Globus pallidus (tissue), 1 donor: ENCODE results near the gene TAF1D.

Experiments
- DNase-seq: peaks from one replicate; pipeline ENCODE4 v3.0.0-alpha.2; 2015; ENCODE audit warnings: low spot score

The TAF1D gene

DNA sequence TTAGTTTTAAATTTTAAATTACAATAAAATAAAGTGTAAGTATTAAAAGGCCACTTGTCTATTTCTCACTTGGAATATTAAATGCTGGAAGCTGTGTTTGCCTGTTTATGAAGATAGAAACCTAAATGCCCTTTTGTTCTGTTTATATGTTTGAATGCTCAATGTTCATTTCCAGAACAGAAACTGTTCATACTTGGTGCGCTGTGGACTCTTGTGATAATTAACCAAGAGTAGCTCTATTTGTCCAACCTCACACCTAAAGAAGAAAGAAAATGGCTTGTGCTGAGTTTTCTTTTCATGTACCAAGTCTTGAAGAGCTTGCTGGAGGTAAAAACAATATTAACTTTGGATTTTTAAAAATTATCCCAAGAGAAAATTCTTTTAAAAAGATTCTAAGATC, 5.8 kb upstream of the TAF1D start:
- DNase-seq = no peak

- no peak for DNase-seq
These were observed 4.8 kb upstream of the TAF1D start for GRCh38 chr11:93746101-93746500.

- DNase-seq = peak; percentile 16
These were observed 3.9 kb upstream of the TAF1D start for GRCh38 chr11:93745005-93745755.

- no peak for DNase-seq
These were observed 3.3 kb upstream of the TAF1D start for GRCh38 chr11:93744669-93745004.

DNA sequence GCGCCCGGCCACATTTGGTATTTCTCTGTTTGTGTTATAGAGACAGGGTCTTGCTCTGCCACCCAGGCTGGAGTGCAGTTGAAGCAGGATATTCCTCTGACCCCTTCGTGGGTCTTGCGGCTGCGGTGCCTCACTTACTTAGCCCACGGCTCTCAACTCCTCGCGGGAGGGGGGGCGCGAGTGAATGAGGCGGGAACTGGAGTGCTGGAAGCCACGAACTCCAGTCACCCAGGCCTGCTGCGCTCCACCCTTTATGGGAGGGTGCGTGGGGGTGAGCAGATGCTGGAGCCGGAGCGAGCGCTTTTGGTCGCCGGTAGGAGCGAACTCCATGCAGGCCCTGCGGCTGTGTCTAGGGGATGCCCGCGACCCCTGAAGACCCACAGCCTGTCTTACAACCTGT, 2.0 kb upstream of the TAF1D start:
- no peak for DNase-seq

- DNase-seq = peak; percentile 37
These were observed 559 bp upstream of the TAF1D start for GRCh38 chr11:93741882-93742226.

- DNase-seq = peak; percentile 47
These were observed 583 bp downstream of the TAF1D start for GRCh38 chr11:93740730-93741093.

- no peak for DNase-seq
These were observed 1.1 kb downstream of the TAF1D start for GRCh38 chr11:93740031-93740729.

- DNase-seq = no peak
These were observed 2.6 kb downstream of the TAF1D start for GRCh38 chr11:93738647-93739081.

DNA sequence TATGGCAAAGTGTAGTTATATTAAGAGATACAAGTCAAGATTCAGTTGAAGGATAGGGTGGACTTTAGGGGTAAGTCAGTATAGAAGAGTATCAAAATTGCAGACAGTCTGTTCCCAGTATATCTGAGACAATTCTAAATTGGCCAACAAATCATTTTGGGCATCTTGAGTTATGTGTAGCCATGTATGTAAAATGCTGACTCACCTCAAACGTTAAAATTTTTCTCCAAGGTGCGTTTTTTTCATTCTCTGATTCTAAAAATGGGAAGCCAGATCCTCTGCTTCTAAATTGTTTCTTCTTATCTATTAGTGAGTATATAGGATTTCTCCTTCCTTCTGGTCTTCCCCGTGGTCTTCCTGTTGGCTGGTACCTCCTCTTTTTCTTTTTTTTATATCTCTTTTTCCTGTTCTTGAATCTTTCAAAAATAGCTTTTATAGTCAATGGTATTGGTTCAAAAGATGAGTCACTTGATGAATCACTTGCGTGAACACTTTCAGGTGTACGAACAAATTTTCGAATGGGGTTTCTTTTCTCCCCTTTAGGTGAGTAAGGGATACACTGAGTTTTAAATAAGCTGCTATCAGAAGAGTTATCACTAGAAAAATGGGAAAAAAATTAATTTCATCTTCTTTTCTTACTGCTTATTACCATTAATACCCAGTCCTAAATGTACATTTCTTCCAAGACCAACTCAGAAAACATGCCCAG, 3.2 kb downstream of the TAF1D start:
- no peak for DNase-seq

DNA sequence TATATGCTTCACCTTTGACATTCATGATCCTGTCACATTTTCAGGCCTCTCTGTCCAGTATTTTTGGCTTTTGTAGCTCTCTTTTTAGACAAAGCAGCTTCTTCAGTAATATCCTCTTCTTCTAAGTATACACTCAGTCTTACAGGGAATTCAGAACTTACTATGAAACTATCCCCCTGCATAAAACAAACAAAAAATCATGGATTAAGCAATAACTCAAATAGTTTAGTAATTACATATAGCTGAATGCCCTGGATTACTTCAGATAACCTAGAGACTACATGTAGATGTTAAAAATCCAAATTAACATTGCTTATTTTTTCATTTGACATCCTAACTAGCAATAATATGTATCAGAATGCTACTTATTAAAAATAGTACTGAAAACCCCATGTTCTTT, 5.2 kb downstream of the TAF1D start:
- DNase-seq = no peak

- DNase-seq = no peak
These were observed 5.7 kb downstream of the TAF1D start for GRCh38 chr11:93735627-93736026.

GRCh38 chr11:93734427-93735222, 6.7 kb downstream of the TAF1D start:
- DNase-seq = no peak

DNA sequence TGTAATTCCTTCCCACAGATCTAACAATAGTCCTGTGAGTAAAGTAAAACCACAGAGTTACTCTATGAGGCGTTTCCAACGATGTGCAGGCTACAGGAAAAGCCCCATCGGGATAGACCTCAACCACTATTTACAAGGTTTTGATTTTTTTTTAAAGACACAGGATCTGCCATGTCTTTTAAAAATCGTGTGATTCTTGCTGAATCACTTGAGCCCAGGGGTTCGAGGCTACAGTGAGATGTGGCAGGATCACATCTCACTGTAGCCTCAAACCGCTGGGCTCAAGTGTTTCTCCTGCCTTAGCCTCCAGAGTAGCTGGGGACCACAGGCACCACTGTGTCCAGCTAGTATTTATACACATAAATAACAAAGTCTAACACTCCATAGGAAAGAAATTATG, 7.8 kb downstream of the TAF1D start:
- no peak for DNase-seq

- no peak for DNase-seq
These were observed 8.9 kb downstream of the TAF1D start for GRCh38 chr11:93732237-93732892.

- DNase-seq = no peak
These were observed 10.9 kb downstream of the TAF1D start for GRCh38 chr11:93730108-93731107.

- DNase-seq = no peak
These were observed 12.1 kb downstream of the TAF1D start for GRCh38 chr11:93729129-93729616.

- no peak for DNase-seq
These were observed 12.5 kb downstream of the TAF1D start for GRCh38 chr11:93728792-93729128.

GRCh38 chr11:93727985-93728791, 13.1 kb downstream of the TAF1D start:
- no peak for DNase-seq

DNA sequence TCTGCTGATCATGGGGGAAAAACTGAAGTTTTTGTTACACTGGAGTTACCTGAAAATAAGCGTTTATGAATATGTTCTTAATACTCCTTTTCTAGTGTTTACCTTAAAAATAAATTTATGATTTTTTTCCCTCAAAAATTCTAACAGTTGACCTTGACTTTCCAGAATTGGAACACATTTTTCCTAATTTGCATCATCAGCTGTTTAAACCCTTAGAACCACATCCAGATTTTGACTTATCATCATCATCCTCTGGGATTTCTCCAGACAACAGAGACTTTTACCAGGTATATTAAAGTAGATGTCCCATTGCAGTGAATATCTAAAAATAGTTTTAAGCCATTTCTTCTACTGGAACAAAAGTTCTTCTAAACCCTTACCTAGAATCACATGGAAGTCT, 17.2 kb downstream of the TAF1D start:
- DNase-seq = no peak
